CD4-positive, alpha-beta T cell treated with Interferon gamma for 1 hour (primary cell): ENCODE data around the gene ATXN1.
A peak's percentile ranks its signal among the peaks of the same experiment; 100 is the strongest.

Source experiments
- DNase-seq: peaks from one replicate; pipeline ENCODE4 v3.0.0-alpha.2; 2020

Gene ATXN1

DNA sequence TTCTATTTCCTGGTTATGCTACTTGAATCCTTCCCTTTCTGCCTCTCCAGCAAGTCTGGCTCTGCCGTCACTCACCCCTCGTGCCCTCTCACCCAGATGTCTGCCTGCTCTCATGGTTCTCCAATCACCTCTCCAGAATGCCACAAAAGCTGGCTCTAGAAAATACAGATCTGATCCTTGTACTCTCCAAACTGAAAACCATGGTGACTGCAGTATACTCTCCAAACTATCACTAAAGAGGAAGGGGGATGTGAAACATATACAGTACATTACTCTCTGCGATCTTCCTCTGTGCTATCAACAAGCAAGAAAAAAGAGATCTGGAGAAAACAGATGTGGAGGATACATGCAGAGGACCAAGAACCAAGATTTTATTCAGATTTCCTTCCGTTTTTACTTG lies 91.1 kb downstream of the ATXN1 start:
- DNase-seq, result no peak

DNA sequence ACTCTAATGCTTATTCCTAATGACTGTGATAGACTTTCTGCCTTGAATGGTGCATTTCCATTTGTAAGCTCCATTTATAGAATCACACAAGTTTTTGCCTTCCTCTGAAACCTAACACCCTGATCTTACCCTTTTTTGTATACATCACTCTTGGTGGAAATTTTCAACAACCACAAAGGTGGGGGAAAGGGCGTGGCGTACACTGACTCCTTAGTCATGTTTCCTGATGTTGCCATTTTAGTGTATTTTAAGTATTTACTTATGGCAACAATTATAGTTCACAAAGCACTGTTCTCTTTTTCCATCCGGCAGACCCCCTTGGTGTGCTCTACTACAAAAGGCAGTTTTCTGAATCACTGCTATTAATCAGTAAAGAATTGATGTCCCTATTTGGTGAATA lies 92.0 kb downstream of the ATXN1 start:
- DNase-seq, result peak; percentile 37

DNA sequence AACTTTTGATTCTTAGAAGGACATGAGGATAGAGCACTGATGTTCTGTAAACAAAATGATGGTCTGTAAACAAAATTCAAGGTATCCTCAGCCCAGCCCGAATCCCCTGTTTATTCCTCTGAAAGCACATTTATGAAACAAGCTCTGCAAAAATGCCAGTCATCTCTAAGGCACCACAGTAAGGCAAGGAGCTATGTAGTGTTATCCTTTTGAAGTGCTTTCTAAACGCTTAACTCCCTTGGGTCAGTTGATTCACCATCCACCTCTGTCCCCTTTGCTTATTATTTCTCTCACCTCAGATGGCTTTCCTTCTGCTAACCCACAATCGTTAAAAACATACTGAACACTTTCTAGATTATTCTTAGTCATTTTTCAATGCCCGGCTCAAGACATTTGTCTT lies 93.8 kb downstream of the ATXN1 start:
- no peak for DNase-seq

DNA sequence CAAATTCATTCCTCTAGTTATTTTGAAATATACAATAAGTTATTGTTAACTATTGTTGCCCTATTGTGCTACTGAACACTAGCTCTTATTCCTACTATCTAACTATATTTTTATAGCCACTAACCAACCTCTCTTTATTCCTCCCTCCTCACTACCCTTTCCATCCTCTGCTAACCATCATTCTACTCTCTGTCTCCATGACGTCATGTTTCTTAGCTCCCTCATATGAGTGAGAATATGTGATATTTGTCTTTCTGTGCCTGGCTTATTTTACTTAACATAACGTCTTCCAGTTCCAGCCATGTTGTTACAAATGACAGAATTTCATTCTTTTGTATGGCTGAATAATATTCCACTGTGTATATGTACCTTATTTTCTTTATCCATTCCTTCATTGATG lies 95.3 kb downstream of the ATXN1 start:
- no peak for DNase-seq

DNA sequence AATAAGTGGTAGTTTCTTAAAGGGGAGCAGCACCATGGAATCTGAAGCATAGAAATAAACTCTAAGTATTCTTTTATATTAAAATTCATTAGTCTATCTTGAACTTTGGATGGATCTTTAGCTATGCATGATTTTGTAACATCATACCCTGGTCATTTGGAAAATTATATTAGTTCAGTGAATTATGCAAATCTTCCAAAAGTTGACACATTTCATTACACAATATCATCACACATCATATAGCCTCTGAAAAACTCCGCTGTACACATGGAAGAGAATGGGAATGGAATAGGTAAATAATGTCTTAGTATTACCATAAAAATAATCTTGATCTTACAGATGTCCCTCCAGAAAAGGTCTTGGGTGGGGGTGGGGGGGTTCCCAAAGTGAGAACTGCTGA lies 96.1 kb downstream of the ATXN1 start:
- no peak for DNase-seq

DNA sequence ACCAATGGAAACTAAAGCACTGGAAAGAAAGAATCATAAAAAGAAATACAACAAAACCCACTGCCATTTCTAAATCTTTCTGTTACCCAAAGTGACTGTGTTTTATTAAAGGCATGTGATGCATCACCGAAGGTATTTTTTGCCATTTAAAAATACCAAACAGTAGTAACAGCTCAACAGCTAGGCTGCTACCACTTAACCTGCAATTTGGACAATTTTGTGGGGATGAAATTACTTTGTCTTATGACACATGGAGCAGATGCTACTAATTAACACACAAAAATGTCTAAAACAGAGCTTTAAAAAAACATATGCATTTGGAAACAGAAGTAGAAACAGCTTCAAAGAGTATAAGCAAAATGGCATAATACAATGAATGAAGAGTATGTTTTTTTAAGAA lies 97.4 kb downstream of the ATXN1 start:
- no peak for DNase-seq

DNA sequence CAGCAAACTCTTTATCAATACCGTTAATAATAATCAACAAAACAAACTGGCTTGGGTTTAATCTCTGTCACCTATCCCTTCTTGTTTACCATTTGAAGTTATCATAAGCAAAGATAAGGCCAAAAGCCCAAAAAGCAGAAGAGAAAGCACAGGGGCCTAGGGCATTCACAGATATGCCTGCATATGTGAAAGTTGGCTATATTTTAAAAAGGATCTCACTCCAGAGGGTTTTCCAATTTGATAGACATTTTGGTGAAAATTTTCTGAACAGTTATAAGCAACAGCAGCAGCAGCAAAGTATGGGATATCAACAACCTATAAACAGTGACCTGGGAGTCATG lies 101.1 kb downstream of the ATXN1 start:
- DNase-seq, result no peak

DNA sequence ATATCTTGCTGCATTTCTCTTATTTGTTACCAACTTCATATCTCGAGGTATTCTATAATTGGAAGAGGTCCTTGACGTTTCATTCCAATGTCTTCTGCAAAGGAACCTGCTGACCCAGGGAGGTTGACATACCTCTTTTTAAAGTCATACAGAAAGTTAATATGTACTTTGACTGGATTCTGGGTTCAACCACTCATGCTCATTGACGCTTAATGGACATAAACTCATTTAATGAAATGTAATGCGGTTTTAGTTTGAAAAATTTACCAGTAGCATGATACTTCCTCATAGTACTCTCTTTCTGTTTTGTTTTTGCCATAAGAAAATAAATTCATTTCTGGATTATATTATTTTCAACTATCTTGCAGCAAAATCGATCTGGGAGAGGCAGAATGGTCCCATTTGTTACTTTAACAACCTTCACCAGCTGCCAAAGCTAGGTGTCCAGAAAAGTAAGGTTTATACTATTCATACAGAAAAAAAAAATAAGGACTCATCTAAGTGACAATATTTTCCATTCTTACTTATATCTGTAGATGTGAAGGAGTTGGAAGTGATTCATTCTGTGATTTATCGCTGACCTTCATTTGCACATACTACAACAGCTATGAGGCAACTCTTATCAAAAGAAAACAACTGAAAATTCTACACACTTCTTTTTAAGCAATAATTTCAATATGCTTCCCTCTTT lies 101.6 kb downstream of the ATXN1 start:
- no peak for DNase-seq

DNA sequence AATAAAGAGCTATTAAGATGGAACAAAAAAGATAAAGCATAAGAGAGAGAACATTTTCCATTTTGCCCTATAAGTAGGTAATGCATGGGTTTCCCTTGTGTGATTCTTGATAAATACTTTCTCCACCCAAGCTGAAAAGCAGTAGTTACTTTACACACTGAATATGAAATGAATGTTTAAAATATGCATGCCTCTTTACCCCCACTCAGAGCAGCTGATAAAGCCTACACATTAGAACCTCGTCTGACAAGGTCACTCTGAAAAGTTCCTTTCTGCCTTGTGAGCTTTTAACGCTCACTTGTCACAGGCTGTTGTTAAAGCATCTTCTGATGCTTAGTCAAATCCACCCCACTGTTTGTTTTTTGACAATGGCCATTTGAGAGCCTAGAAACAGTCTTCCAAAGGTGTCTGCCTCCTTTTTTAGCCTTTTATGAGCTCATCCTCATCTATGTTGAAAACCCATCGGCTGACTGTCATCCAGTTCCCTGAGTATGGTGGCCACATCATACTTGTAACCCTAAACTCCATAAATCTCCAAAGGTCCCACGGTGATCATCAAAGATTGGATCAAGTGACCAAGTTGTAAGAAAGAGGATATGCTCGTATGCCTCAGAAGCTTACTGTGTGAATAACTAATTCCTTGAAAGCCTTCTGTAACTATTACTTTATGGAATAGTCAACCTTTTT lies 102.8 kb downstream of the ATXN1 start:
- no peak for DNase-seq

DNA sequence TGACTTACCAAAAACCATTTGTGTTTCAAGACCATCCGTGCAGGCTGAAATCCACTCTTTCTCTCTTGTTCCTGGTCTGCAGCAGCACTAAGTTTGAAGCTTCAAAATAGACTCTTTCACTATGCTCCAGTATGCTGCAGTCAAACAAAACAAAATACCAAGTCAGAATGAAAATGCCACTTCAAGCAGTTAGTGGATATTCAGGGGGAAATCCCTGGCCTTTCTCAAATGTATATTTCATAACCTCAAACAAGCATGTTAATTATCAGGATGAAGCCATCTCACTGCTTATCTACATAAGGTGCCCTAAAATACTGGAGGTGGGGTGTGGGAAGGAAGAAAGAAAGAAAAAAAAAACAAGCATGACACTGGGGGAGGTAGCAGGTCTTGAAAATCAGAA lies 103.5 kb downstream of the ATXN1 start:
- DNase-seq, result no peak

DNA sequence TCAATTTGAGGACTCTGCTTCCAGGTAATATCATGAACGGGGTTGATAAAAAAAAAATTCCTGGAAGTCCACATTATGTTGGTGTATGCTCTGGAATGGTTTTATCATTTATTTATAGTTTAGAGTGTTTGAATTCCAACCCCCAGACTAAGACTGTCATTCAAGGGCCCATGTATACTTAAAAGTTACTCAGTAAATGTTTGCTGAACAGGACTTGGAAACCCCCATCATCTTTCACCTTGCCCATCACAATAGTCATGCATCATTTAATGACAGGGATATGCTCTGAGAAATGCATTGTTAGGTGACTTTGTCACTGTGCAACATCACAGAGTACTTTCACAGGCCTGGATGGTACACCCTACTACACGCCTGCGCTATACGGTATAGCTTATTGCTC lies 104.8 kb downstream of the ATXN1 start:
- DNase-seq, result no peak

DNA sequence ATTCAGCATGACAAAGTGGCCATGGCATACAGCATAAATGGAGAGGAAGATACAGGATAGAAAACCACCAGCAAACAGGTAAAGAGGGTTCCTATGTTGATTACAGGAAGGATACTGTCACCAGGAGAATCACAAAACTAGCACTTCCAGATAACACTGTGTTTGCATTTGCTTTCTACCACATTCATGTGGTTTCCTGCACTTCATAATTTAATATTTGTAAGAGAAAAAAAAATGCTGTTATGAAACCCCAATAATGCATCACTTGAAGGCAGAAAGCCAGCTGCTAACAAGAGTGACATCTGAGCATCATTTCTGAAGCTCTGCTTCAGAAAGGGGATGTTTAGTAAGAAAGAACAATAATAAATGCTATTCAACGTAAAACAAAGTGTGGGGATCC lies 106.6 kb downstream of the ATXN1 start:
- DNase-seq, result no peak

DNA sequence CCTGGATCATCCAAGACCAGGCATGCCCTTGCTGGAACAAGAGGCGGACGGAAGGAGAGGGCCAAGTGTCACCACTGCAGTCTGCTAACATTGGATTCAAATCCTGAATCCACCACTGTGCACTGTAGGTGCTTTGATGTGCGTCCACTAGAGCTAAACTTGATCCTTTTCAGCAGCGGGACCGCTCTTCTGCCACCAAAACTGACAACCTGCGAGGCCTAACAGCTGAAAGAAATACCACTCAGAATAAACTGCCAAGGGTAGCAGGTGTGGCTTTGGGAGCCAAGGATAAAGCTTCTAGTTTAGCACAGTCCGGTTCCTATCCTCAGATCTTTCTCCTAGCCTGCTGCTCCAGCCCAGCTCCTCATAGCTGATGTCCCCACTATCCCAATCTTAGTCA lies 108.0 kb downstream of the ATXN1 start:
- DNase-seq, result no peak

DNA sequence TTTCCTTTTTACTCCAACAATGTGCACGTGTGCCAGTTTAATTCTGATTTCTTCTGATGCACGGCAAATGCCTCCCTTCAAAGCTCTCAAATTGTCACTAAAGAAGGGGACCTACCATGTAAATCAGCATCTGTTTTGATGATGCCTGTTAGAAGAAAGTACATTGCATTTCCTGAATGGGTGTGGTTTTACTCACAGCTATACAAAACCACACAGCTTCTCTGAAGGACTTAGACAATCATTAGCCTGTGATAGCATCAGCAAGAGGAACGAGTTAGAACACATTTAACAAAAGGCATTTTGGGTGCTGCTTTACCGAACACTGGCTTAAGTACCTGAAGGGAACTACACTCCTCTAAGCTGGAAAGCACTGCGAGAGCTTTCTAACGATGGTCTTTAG lies 109.4 kb downstream of the ATXN1 start:
- no peak for DNase-seq

DNA sequence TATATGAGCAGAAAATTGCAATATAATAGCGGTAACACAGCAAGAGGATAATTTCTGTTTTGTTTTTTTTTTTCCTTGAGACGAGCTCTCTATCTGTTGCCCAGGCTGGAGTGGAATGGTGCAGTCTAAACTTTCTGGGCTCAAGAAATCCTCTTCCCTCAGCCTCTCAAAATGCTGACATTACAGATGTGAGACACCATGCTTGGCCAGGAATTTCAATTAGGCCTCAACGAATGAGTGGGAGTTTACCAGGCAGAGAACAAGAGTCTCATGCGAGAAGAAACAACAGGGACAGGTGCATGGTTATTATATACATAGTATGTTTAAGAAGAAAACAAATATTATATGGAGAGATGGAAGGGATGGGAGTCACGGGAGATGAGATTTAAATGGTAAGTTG lies 111.4 kb downstream of the ATXN1 start:
- DNase-seq, result no peak

DNA sequence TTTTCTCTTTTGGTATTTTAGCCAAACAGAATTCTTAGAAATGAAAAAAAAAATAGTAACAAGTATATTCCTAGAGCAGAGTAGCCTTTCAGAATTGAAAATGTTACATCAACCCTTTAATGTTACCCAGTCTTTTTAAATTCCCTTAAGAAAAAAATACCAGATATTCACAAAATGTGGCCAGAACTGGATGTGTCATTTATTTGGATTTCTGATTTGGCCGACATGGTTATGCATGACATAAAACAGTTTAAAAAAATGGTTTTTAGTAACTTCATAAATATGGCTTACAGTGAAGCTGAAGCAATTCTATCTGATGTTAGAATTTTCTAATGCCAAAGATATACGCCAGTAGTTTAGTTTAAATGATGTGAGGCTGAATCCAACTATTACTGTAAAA lies 112.0 kb downstream of the ATXN1 start:
- no peak for DNase-seq

DNA sequence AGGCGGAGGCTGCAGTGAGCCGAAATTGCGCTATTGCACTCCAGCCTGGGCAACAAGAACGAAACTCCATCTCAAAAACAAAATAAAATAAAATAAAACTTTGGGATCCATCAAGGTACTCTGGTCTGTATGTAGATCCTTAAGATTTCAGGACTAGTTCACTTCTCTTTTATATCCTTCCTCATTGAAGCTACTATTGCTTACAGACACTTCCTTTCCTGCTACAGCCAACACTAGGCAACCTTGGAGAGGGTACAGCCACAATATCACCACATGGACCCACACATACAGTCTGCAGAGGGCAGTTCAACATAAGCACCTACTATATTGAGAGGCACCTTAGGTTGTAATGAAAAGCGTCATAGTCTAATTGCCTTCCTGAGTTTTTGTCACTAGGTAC lies 113.3 kb downstream of the ATXN1 start:
- DNase-seq, result no peak

DNA sequence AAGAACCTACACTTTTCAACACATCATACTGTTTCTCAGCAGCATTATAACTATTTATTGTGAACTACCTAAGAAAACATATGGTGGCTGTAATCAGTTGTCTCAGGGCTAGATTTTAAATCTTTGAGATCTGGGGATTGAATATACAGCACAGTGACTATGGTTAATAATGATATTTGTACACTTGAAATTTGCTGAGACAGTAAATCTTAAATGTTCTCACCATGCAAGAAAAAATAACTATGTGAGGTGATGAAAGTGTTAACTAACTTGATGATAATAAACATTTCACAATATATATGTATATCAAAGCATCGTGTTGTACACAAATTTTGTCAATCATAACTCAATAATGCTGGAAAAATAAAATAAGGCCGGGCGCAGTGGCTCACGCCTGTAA lies 113.8 kb downstream of the ATXN1 start:
- DNase-seq, result no peak

DNA sequence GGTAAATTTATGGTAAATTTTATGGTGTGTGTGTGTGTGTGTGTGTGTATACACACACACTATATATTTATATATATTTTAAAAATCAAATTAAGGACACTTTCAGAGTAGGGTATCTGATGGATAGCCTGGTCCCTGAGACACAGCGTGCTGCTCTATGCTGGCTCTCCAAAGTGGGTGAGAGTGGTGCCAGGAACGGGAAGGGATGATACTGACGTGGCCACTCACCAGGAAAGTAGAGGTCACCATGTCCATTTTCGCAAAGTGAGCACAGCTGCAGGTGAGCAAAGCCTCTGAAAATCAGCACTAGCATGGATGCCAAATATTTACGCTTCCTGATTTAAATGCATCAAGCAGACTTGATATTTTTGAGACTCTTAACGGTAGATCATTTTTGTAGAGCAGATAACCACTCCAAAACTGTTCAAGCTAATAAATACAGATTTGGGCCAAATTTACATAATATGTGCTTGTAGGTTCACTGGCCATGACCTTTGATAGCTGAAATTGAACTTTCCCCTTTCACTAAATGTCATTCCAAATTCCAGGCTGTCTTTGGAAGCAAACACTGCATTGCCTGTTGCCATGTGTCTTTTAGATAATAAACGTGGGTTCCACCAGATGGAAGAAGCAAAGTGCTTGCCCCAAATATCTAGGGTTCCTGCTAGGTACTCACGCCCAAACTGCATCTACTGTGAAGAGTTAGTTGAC lies 116.6 kb downstream of the ATXN1 start:
- no peak for DNase-seq

DNA sequence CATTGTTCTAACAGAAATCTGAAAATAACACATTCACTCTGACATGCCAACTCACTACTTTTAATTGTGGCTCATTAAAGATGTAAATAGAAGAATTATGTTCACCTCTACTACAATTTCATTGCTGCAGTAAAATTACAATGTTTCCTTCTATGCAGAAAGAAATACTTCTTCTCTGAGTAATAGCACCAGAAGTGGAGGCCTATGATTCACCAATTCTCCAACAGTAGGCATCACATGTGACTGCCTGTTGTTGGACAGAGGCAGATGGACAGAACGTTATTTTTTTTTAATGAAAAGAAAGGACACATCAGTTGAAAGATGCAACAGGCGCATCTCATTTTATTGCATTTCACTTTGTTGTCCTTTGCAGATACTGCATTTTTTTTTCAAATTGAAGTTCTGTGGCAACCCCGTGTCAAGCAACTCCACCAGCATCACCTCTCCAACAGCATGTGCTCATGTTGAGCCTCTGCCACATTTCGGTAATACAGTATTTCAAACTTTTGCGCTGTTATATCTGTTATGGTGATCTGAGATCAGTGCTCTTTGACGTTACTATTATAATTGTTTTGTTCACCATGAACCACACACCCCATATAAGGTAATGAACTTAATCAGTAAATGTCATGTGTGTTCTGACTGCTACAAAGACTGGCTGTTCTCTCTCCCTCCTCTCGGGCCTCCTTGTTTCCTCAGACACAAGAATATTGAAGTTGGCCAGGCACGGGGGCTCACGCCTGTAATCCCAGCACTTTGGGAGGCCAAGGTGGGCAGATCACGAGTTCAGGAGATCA lies 121.4 kb downstream of the ATXN1 start:
- DNase-seq, result no peak

DNA sequence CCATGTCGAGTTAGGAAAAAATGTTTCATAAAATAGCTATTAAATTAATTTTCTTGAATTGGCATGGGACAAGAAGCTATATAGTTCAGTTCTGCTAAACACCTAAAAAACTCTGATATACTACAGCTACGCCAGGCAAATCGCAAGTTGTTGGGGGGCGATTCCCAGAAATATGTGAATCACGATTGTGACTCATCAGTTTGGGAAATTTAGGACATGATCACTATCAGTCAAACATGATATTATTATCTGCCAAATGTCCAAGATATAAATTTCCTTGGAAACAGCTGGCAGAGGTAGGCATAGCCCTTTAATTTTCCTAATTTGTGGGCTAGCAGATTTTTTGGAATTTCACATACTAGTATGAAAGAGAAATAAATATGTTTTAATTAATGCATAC lies 123.6 kb downstream of the ATXN1 start:
- no peak for DNase-seq

DNA sequence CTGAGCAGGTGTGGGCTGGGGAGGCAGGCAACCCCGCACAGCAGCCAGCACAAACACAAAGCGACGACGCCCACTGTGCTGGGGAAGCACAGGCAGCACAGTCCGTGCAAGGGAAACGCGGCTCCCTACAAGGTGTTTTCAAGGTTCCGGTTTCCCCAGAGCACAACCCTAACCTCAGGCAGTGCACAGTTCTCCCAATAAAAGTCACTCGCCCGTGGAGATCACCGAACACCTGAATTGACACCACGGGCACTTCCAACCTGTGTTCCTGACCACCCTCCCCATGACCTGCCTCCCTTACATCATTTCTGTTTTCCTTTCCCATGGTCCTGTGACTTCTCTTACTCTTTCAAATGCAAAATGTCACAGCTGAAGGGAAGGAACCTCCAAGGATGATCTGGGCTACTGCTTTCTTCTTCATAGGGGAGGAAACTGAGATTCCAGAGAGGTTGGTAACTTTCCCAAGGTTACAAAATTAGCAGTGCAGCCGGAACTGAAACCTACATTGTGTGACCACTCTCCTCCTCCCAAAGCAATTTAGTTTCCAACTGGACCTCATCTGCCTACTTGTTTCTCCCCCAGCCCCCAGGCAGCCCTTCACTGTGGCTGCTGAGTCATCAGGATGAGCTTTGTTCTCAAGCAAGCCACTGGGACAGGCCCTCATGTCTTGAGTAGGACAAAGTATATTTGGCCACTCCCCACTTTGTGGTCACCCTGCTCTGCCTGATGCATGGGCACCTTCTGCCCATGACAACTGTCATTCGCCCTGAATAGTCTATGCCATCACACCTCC lies 125.3 kb downstream of the ATXN1 start:
- DNase-seq, result no peak

DNA sequence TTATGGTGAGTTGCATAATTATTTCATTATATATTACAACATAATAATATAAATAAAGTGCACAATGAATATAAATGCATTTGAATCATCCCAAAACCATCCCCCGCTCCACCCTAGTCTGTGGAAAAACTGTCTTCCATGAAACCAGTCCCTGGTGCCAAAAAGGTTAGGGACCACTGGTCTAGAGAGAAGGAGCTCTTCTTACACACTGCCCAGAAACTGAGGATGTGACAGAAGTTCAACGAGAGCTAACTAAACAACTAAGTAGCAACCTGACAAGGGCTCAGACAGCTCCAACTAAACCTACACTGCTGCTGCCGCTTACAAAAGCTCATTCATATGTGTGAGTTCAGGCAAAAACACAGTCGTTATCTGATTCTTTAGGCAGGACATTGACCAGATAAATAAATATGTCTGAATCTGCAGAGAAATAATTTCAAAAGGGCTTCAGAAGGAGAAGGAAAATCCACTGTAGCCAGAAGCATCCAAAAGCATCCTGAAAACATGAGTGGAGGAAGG lies 125.9 kb downstream of the ATXN1 start:
- DNase-seq, result no peak
